ACHN (cell line): ENCODE results near the gene PTPRB.
A peak's percentile ranks its signal among the peaks of the same experiment; 100 is the strongest.

Source experiments
- DNase-seq: peaks from one replicate; pipeline ENCODE4 v3.0.0-alpha.2; 2015
- in situ Hi-C: cut with HindIII; loops from 2 replicates; pipeline ENCODE4 v1.10.0; 2017; ENCODE audit warnings: low sequenced_read_pairs, low pct_ligation_motif_present, low pct_unique_long_range_greater_than_20kb

PTPRB gene

DNA sequence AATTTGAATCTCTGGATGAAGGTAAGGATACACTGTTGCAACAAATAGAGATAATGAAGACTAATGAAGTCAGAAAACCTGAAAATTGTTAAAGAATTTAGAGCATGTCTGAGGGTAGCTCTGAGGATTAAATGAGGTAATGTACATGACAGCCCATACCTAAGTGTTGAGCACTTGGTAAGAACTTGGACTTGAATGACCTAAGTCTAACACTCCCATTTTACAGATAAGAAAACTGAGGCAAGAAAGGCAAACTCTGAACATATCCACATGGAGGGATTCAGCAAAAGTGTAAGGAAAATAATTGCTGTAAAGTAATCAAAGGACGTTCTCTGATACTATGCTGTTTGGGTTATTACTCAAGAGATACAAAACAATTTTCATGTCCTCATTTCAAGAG is 29.0 kb downstream of the PTPRB start:
- in situ Hi-C loops, result no loop called here
- no peak for DNase-seq

DNA sequence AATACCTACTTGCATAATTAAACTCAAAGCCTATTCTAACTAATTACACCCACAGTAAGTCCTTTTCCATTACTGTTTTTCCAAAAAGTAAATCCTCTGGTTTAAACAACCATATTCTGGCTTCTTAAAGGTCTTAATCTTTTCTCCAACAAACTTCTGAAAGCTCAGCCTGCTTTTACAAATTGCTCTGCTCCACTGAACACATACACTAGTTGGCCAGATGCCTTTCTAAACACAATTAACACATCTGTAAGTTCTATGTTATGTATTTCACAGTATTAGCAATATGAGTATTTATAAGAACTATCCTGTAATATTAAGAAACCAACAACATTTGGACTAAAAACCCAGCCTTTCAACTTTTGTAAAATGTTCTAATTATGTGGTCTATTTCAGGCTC is 30.1 kb downstream of the PTPRB start:
- in situ Hi-C loops, result no loop called here
- DNase-seq, result no peak

DNA sequence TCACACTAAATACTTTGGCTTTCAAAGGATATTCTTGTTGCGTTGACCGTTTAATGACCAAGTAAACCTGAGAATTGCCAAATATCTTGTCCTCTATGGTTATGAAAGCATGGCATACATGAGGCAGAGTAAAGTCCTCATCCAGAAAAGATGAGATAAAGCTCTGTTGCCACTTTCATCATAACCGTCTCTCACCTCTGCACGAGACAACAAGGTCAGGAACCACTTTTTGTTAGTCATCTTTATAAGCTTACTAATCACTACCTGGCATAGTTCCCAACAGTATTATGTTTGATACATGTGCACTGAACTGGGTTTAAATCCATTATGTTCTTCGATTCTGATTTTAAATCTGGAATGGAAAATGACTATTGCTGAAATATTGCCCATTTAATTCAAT is 31.3 kb downstream of the PTPRB start:
- in situ Hi-C loops, result no loop called here
- no peak for DNase-seq

DNA sequence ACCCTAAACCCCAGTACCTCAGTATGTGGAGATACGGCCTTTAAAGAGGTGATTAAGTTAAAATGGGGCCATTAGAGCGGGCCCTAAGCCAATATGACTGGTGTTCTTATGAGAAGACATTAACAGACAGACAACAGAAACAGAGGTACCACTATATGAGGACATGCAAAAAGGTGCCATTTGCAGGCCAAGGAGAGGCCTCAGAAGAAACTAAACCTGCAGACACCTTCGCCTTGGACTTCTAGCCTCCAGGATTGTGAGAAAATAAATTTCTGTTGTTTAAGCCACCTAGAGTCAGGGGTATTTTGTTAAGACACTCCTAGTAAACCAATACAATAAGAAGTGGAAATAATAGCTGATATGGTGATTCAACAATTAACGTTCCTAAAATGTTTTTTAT is 32.6 kb downstream of the PTPRB start:
- in situ Hi-C loops, result no loop called here
- DNase-seq, result no peak

DNA sequence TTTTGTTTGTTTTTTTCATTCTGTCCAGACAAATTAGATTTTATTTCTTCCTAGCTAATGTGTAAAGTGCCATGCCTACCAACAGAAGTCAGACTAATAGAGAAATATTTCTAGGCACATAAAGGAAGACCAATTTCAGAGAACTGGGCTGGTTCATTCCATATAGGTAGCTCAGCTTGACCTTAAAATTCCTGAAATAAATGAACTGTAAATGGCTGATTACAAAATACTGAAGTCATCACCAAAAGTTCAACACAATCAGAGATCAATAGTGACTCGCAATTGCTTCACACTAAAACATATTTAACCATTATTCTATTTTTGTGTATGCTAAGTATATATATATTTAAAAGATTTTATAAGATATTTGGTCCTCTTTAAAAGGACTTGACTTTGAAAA is 34.2 kb downstream of the PTPRB start:
- in situ Hi-C loops, result no loop called here
- DNase-seq, result no peak

DNA sequence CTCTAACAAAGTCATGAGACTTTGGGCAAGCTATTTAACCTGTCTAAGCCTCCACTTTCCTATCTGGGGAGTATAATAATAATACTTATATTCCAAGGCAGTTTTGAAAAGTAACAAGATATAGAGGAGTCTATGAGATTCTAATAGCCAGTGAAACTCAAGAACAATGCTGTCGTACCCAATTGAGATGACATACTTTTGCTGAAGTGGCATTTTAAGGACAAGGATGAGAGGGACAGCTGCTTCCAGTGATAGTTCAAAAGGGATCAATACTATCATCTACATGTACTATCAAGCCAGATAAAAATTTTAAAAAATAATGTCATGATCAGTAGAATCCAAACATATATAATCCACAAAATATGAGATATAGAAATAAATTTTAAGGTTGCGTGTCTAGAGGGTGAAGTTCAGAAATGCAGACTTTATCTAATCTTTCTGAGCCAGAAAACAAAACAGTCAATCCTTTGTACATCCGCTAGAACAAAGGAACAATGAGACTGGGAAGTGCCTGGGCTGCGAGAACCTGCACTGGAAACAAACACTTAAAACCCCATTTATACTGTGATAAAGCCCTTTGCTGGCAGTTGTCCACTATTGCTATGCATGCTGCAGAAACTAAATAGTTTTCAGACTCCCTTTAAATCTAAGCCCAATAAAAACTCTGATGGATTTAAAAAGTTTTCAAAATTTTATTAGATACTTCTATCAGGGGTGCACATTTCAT is 38.6 kb downstream of the PTPRB start:
- DNase-seq, result no peak
- in situ Hi-C loops, result no loop called here

DNA sequence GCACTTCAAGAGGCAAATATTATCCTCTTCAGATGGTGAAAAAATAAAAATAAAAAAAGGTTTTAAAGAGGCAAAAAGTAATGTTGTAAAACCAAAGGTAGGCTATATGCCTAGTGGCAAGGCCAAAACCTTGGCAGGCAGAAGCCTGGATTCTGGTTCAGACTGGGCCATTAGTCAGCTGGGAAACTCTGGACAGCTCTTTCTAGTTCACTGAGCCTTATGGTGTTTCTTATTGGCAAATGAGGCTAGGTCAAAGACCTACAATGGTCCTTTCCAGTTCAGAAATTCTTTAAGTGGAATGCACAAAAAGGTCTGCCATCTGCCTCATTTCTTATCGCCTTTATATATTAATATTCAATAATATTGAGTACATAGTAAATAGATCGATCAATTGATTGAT is 44.6 kb downstream of the PTPRB start:
- no peak for DNase-seq
- in situ Hi-C loops, result no loop called here

DNA sequence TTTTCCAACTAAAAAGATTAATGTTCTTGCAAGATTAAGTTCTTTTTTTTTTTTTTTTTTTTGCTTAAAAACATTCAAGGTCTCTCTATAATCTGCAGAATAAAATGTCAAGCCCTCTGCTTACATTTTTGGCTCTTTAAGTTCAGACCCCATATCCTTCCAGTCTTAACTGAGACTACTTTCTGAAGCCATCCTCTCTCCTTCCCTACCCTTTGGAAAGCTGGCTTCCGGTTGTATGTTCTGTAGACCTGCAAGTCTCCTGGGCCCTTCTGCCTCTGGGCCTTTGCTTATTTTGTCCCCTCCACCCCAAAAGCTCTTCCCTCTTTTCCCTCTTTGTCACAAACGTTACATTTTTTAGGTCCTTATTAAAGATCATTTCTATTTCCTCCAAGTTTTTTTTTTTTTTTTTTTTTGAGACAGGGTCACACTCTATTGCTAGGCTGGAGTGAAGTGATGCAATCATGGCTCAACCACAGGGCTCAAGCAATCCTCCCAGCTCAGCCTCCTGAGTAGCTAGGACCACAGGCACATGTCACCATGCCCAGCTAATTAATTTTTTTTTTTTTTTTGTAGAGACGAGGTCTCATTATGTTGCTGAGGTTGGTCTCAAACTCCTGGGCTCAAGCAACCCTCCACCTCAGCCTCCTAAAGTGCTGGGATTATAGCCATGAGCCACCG is 46.5 kb downstream of the PTPRB start:
- in situ Hi-C loops, result no loop called here
- DNase-seq, result no peak

DNA sequence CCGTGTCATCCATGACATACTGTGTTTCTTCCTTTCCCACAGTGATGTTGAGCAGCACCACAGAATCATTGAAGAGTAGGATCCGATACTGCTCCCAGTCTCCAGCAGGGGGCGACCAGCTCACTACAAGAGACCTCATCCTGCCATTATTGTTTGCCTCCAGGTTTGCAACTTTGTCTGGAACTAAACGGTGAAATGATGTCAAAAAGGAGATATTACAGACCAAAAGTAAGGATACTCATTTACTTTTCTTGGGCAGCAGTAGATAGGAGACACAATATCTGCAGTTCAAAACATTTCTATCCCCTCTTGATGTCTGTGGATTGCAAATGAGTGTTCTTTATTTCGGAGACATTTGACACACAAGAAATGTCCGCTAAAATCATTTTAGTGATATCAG is 47.2 kb downstream of the PTPRB start:
- DNase-seq, result peak; percentile 70
- in situ Hi-C loops, result no loop called here

DNA sequence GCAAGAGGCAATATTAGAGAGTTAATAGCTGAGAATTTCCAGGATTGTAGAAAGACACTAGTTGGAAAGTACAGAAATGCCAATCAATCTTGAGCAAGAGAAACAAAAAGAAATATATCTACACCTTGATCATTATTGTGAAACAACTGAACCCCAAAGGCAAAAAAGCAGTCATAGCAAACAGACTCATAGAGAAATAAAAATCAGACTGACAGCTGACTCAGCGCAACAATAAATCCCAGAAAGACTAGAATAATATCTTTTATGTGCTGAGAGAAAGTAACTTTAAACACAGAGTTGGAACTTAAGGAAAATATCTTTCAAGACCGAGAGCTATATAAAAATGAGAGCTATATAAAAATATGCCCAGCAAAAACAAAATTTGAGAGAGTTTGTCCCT is 52.9 kb downstream of the PTPRB start:
- in situ Hi-C loops, result no loop called here
- DNase-seq, result no peak

DNA sequence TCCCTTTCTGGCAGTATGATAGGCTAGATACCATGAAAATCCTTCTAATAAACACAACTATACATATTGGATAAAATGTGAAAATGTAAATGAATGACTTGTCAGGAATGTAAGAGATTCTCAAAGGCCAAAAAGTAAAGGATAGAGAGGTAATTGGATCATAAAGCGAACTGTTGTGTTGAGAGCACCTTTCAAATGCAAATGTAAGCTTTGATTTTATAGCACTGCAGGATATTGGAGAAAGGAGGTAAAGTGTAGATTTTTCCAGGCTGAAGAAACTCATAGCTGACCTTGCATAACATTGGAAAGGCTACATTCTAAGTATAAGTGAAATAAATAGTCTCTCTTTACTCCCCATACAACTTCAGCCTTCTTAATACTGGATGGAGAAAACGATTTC is 54.0 kb downstream of the PTPRB start:
- no peak for DNase-seq
- in situ Hi-C loops, result no loop called here

DNA sequence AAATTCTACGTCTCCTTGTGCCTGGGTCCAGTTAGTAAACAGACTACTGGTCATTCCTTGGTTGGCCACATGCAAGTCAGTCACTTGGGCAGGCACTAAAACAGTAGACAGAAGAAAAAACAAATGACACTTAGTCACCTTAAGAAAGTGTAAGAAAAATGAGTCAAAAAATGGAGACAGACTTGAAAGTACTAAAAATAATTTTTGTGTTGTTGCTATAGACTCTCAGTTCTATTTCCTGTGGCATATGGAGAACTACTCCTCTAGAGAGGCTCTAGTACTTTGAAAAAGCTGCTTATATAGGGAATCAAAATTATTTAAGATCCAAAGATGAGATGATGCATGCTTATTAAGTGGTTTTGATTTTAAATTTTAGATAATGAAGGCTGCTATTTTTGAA is 56.0 kb downstream of the PTPRB start:
- no peak for DNase-seq
- in situ Hi-C loops, result no loop called here

DNA sequence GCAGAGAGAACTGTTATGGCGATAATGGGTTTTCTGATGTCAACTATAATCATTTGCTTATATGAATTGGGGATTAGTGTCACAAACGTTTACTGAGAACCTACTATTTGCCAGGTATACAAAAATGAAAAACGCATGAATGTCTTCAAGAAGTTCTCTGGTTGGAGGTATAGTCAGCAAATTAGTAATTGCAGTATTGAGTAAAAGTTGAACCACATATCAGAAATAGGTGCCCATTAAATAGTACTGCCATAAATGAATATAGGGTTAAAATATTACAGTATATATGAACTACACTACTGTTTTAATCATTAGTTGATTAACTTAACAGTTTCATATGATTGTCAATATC is 60.0 kb downstream of the PTPRB start:
- DNase-seq, result no peak
- in situ Hi-C loops, result no loop called here

DNA sequence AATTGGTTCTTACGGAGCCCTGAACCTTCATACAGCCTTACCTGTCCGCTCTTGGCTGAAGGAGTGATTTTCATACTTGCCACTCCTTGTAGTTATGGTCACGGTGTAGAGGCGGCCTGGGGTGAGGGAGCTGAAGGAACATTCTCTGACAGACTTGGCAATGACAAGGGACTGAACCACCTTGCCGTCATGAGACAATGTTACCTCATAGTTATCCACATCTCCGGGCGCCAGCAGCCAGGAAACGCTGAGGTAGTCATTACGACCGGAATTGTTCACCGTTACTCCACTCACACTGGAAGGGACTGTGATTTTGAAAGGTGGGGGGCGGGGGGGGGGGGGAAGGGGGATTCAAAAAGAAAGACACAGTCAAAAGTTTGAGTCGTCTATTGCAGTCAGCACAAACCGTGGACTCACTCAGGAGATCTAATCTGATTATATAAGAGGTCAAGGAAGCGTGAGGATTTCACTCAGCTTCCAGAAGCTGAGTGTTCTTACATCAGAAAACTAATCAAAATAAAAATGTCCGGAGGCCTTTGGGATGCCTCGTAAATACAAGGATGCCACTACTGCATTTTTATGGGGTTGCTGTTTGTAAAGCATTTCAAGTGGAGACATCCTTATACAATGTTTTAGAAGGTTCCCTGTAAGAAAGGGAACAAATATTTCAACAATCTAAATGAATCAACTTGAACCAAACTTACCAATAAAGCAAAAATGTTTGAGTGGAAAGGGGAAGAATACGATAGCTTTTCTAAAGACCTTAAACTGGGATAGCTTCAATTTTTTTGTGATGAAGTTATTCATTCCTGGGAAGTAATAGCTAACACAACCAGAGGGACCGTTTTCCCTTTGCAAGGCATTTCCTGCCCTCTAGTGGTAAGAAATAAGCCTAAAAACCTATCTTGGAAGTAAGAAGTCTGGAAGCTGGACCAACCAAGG is 60.6 kb downstream of the PTPRB start:
- peak; percentile 88 for DNase-seq
- in situ Hi-C loops, result no loop called here

DNA sequence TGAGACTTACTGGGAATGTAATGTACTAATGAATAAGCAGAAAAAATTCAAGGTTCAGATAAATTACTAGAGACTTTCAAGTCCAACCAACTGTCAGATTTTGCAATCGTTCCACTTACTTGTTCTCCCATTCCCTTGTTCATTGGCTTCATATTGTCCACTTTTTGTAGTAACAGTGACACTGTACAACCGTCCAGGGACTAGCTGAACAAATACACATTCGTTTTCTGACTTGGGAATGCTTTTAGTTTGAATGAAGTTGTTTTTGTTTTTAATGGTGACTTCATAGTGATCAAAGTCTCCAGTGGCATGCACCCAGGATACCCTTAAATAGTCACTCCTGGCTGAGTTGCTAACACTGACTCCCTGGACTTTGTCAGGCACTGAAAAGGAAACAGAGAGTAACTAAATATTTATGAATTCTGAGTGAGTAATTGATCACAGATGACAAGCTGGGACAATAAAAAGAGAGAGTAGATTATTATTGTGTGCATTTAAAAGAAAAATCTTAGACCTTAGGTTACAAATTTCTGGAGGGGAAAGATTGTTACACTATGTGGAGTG is 65.4 kb downstream of the PTPRB start:
- in situ Hi-C loops, result loop anchor here (25.0 kb wide), 1 partner anchor 684 kb away; no protein-coding TSS in a partner anchor
- DNase-seq, result no peak

DNA sequence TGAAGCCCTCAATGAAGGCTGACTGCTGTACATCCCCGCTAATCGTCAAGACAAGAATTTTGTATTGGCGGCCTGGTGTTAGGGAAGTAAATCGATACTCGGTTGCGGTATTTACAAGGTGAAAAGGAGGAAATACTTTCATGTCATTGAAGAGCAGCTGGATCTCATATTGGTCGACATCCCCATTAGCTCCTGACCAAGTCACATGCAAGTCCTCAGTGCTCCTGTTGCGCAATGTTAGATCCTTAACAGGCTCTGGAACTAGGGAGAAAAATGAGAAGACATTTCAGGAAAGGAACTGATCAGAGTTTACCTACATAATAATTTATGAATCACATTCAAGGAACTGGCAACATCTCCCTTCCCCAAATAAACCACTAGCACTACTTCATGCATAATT is 66.2 kb downstream of the PTPRB start:
- DNase-seq, result no peak
- in situ Hi-C loops, result loop anchor here (25.0 kb wide), 1 partner anchor 684 kb away; no protein-coding TSS in a partner anchor

DNA sequence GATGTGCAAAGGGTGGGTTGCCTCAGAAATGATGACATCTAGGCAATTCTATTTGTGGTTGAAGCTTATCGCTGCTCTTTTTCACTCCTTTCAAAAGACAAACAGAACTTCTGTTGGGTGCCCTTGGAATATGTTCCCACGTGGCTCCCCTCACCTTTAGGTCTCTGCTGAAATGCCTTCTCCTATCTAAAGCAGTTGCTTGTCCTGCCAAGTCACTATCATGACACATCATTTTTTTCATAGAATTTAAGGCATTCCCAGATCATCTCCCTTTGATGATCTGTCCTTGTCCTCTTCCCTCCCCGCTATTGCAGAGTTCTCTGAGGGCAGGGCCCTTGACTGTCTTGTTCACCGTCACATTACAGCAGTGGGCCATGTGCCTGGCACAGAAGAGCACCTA is 75.7 kb downstream of the PTPRB start:
- in situ Hi-C loops, result loop anchor here (25.0 kb wide), 1 partner anchor 674 kb away; no protein-coding TSS in a partner anchor
- no peak for DNase-seq

DNA sequence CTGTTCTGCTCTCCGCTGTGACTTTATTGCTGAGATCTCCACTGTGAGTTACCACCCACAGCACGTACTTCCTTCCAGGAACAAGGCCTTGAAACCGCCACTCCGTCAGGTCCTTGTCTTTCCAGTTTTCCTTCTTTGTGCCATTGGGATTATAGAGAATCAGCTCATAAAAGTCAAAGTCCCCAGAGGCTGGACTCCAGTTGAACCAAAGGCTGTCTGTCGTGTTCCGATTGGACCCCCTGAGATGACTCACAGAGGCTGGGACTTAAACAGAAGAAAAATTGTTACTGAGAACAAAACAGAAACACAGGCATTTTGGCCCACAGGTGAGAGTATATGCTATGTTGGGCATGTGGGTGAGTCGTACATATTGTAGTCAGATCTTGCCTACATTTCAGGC is 76.6 kb downstream of the PTPRB start:
- DNase-seq, result no peak
- in situ Hi-C loops, result loop anchor here (25.0 kb wide), 1 partner anchor 673 kb away; no protein-coding TSS in a partner anchor

DNA sequence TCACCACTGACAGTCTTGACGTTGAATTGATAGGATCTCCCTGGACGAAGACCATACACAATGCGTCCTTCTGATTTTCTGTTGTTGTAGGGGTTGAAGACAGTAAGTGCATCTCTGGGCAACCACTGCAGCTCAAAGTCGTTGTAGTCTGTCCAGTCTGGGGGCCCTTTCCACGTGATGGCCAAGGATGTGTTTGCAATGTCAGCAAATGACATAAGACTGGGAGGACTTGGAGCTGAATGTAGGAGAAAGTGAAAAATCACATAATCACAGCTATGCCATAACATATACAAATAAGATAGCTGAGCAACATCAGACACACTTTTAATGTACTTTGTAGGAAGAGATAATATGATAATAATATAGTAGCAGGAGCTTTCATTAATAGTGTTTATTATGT is 77.8 kb downstream of the PTPRB start:
- in situ Hi-C loops, result loop anchor here (25.0 kb wide), 1 partner anchor 672 kb away; no protein-coding TSS in a partner anchor
- no peak for DNase-seq
